RWPE1 (cell line): ENCODE measurements around the gene CLASP1.
A peak's percentile ranks its signal among the peaks of the same experiment; 100 is the strongest.

Source experiments
- CTCF ChIA-PET: fragments of 350-600 bp; sonication (Branson Sonifier 250); formaldehyde crosslinking; extraction: SDS; loops from one replicate; lab custom pipeline; 2021; lab: Yijun Ruan, JAX
- POLR2A ChIA-PET: fragments of 400-600 bp; formaldehyde crosslinking; extraction: SDS; loops from one replicate; lab custom pipeline; 2020; ENCODE audit warnings: antibody characterized with exemption; ENCODE audit not compliant: low non-redundant PET; lab: Yijun Ruan, JAX
- DNase-seq: peaks from one replicate; pipeline ENCODE4 v3.0.0; 2012; ENCODE audit warnings: low spot score
- H3K27ac ChIP-seq: fragments of 450-650 bp; 2 replicates; pipeline ENCODE4 v1.5.1; 2017
- CTCF ChIP-seq: fragments of 450-650 bp; conservative IDR thresholded peaks from 2 replicates; pipeline ENCODE4 v1.5.1; 2017; ENCODE audit warnings: low read depth, mild to moderate bottlenecking

The CLASP1 gene

GRCh38 chr2:121599963-121600651 lies 49.2 kb downstream of the CLASP1 start:
- CTCF ChIA-PET = no interaction called here
- TF ChIP-seq CTCF = no peak
- no peak for DNase-seq
- POLR2A ChIA-PET = no interaction called here
- H3K27ac ChIP-seq = no peak overlapping the region

- POLR2A ChIA-PET = no interaction called here
- CTCF ChIA-PET = no interaction called here
- DNase-seq = no peak
Observed at GRCh38 chr2:121598087-121598486, 51.2 kb downstream of the CLASP1 start.

GRCh38 chr2:121596221-121597080 lies 52.8 kb downstream of the CLASP1 start:
- peak overlapping the region; percentile 58 for H3K27ac ChIP-seq
- TF ChIP-seq CTCF = peak; percentile 56
- ChIA-PET POLR2A (no interaction called here), CTCF (interaction anchor here (0.5 to 1.6 kb wide), 9 partner anchors 11 to 1432 kb away, joined by 3 to 9 read pairs (median 3); no protein-coding TSS in a partner anchor)
- peak; percentile 50 for DNase-seq

More at GRCh38 chr2:121598087-121598486, 51.2 kb downstream of the CLASP1 start:
- no peak for TF ChIP-seq CTCF
- H3K27ac ChIP-seq = no peak overlapping the region

GRCh38 chr2:121595012-121595891 lies 54.0 kb downstream of the CLASP1 start:
- no peak for DNase-seq
- CTCF ChIA-PET = interaction anchor here (0.5 to 0.8 kb wide), 3 partner anchors 52 to 128 kb away, joined by 3 to 4 read pairs (median 3); no protein-coding TSS in a partner anchor

GRCh38 chr2:121591199-121591598 lies 58.1 kb downstream of the CLASP1 start:
- CTCF ChIA-PET = no interaction called here
- POLR2A ChIA-PET = no interaction called here
- no peak overlapping the region for H3K27ac ChIP-seq
- DNase-seq = no peak
- TF ChIP-seq CTCF = no peak

More at GRCh38 chr2:121595012-121595891, 54.0 kb downstream of the CLASP1 start:
- no peak overlapping the region for H3K27ac ChIP-seq
- POLR2A ChIA-PET = no interaction called here
- no peak for TF ChIP-seq CTCF
